Measurements from ENCODE around the gene IZUMO1R.

DNA sequence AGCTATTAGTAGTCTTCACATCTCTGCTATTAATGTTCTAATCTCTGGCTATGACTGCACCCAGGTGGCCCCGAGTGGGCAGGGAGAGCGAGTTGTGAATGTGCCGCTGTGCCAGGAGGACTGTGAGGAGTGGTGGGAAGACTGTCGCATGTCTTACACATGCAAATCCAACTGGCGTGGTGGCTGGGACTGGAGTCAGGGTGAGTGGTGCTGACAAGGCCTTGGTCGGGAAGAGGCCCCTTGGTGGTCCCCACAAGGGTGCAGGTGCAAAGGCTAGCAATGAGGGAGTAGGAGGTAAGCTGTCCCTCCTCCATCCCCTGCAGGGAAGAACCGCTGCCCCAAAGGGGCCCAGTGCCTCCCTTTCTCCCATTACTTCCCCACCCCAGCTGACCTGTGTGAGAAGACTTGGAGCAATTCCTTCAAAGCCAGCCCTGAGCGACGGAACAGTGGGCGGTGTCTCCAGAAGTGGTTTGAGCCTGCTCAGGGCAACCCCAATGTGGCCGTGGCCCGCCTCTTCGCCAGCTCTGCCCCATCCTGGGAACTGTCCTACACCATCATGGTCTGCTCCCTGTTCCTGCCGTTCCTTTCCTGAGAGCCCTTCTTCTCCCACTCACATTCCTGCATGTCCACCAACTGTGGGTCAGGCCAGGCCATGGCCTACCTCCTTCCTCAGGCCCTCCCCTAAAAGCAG lies 2.9 kb downstream of the IZUMO1R start:
- TF ChIP-seq CTCF (conservative IDR thresholded peaks at IDR 0.05; ENCODE audit: low read depth, low read length) (no peak), EZH2 (IDR thresholded peaks at IDR 0.05; ENCODE audit: low read length, unreplicated experiment) (no peak)
